Stimulated activated CD8-positive, alpha-beta memory T cell treated with anti-CD3 and anti-CD28 coated beads, Interleukin-15, amount 100 ng/mL, for 1 hour (primary cell): ENCODE results near the gene HOXB5.

ENCODE experiments used
- DNase-seq: peaks from one replicate; pipeline ENCODE4 v3.0.0-alpha.2; 2020; ENCODE audit warnings: low read depth

HOXB5 gene

GRCh38 chr17:48559122-48559839, 34.3 kb downstream of the HOXB5 start:
- DNase-seq: no peak

GRCh38 chr17:48558831-48559121, 34.8 kb downstream of the HOXB5 start:
- DNase-seq: no peak

DNA sequence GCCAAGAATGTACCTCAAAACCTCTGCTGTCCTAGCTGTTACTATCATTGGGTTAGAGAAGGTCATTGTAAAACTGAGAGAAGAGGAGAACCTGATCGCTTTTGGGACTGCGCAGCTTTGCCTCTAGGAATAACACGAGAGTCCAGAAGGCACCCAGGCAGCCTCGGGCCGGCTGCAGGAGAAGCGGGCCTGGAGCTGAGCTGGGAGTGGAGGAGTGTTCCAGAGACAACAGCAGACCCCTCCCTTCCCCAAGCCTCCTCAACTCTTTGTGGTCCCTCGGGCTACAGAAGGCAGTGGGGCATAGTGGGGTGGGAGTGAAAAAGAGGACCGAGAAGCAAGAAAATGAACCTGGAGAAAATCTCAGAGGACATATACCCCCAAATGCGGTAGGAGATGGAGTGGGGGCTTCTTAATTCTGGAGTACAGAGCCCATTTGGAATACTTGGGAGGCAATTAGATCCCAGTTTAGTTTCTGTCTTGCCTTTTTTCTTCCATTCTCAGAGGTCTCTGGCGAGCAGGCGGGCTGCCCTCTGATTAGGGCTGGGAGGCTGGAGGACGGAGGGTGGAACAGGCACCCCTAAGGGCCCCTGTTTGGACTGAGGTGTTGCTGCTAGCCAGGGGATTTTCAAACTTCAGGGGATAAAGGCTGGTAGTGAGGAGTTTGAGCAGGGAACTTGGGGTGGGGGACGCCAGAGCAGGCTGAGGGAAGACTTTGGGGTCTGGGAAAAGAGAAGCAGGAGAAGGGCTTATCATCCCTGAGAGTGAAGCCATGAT, 35.3 kb downstream of the HOXB5 start:
- no peak for DNase-seq

- DNase-seq: no peak
Observed at GRCh38 chr17:48556576-48557401, 36.8 kb downstream of the HOXB5 start.

- DNase-seq: no peak
Observed at GRCh38 chr17:48556229-48556575, 37.4 kb downstream of the HOXB5 start.

GRCh38 chr17:48555258-48556228, 38.0 kb downstream of the HOXB5 start:
- DNase-seq: no peak

DNA sequence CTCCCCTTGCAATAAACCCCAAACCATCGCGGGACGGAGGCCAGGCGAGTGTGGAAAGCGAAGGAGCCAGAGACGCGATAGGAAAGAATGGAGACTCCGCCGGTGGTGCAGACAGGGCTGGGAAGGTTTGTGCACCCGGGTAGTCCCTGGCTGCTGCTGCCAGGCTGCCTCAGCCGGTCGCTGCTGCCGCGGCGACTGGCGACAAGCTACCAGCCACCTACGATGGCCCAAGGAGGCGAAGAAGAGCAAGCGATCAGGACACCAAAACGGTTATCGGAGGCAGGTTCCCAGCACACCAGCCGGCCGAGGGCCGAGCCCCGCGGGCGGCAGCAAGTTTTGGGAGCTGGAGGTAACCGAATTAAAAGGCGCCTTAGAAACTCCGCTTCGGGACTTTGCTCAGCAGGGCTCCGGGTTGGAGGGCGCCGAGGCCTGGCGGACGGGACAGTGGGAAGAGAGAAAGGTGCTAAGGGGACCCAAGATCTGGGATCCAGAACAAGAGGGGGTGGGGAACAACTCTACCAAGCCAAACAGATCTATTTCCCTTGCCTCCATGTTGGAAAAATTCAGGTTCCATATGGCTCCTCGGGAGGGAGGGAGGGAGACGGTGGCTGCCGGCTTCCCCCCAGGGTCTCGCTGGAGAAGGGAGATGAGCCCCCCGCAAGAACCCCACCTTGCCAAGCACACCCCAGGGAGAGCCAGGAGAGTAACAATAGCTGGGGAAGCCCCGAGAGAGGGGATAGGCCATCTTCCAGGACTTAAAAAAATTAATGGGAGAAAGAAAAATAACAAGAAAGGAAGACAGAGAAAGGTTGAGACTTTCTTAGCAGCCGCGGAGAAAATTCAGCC, 38.9 kb downstream of the HOXB5 start:
- DNase-seq: no peak

DNA sequence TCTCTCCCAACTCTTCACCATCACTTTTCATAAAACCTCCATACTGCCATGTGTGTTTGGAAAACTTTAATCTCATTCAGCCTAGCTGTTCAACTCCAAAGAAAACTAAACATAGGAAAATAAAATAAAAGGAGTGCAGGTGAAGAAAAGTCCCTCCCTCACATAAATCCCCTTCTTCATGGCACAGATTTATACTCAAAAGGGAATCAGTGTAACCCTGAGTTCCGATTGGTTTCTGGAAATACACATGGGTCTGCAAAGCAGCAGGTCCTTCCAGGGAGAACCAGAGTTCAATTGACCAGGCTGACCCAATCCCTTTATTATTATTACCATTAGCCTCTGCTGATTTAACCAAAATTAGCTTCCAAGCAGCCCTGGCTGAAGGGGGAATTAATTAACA, 39.8 kb downstream of the HOXB5 start:
- DNase-seq: no peak

DNA sequence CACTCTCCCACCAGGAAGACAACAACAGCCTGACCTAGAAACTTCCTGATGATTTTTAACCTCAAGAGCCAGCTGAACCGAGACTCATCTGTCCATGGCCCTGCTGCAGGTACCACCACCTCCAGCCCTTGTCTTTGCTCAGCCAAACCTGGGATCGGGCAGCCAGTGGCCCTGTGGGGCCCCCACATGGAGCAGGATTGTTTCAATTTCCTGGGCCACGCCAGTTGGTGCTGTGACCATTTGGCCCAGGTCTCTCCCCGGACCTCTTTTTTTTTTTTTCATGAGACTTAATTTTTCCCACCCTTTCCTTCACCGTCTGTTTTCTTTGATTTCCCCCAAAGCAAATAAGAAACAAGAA, 40.4 kb downstream of the HOXB5 start:
- no peak for DNase-seq

DNA sequence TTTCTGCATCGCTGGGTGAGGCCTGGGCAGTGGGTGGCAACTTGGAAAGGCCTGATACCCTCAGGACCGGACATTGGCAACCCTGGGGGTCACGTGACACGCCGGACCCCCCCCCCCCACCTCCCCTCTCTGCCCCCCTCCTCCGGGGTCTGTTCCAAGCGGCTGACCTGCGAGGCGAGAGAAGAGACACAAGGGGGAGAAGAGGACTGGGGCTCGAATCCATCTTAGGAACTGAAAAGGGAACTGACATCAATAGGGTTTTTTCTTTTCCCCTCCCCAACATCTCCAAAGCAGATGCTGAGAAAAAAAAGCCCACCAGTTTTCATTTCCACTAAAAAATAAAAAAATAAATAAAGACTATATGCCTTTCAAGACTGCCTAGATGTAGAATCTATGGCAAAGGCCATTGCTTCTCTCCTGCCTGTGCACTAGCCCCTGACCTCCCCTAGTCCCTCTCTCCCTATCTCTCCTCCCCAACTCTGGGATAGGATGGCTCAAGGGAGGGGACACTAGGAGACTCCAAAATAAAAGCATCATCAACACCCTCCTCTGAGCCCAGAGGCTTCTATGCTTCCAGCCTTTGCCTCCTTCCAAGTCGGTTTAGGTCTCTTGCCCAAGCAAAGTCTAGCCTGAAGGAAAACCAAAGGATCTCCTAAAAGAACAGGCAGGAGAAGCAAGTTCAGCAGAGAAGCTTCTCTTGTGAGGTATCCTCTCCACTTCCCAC, 41.0 kb downstream of the HOXB5 start:
- DNase-seq: no peak

GRCh38 chr17:48551596-48552465, 41.7 kb downstream of the HOXB5 start:
- DNase-seq: no peak

DNA sequence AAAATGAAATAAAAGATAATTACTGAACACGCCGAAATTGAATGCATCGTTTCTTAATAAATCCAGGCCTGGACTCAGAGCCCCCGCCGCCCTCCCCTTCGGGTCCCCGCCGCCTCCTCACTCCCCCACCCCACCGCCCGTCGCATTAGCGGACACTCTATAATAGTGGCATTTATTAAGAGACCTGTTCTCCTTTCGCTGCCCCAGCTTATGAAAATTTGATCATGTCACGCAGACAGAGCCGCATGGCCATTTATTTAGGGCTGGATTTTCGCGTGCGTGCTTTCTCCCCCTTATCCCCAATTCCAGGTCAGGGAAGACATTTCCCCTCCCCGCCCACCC, 42.4 kb downstream of the HOXB5 start:
- DNase-seq: no peak

- no peak for DNase-seq
Observed at GRCh38 chr17:48550502-48551213, 42.9 kb downstream of the HOXB5 start.

- no peak for DNase-seq
Observed at GRCh38 chr17:48549914-48550501, 43.6 kb downstream of the HOXB5 start.

DNA sequence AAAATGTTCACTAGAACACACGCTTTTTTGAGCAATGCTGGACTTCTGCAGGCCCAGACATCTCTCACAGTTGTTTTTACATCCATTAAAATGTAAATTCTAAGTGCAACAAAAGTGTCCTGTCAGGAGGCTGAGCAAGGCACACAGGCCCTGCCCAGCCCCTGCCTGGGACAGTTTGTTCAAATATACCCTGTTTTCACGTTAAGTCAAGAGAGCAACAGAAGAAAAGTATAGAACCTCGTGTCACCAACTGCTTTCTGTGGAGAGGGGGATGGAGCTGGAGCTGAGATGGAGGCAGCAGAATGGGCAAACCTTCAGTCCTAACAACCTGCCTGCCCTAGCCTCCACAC, 44.3 kb downstream of the HOXB5 start:
- no peak for DNase-seq

GRCh38 chr17:48548523-48549280, 44.9 kb downstream of the HOXB5 start:
- DNase-seq: no peak

DNA sequence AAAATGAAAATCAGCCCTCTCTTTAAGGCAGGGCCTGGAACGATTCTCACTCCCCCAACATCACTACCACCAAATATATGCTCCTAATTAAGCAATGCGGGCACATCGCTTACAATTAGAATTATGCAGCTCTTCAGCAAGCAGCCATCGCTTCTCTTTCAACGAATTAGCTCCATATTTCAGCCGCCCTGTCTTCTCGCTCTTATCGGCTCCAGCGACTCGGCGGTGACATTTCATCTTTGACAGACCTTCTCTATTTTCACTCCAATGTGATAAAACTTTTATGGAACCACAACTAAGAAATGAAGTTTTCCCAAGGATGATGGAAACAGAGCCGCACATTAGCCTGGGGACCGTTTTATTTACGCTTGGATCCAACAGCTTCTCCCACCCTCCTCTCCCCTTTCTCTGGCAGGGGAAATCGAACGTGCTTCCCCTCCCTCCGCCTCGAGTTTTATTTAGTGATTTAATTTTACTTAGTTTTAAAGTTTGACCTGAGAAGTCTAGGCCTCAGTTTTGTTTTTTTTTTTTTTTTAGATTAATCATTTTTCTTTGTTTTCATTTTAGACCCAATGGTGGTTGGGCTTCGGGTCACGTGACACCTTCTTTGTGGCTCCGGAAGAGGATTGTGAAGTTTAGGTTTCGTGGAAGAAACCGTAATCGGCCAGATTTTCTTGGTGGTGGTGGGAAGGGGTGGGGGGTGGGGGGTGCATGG, 45.6 kb downstream of the HOXB5 start:
- no peak for DNase-seq
